Subcutaneous abdominal adipose tissue (tissue), 5 donors: ENCODE measurements around the gene TRAPPC13.

Experiments
- H3K27ac ChIP-seq: one replicate; pipeline ENCODE4 v1.7.0; 2013; ENCODE audit warnings: low read depth, mild to moderate bottlenecking, inconsistent platforms, low read length, moderate library complexity
- H3K27me3 ChIP-seq, 5 donors: one replicate each; pipeline ENCODE4 v1.7.0; 2013; ENCODE audit warnings: low read length in 5 of 5, inconsistent platforms in 1 of 5; ENCODE audit not compliant: control insufficient read depth in 5 of 5, insufficient read depth in 4 of 5
- H3K36me3 ChIP-seq, 5 donors: one replicate each; pipeline ENCODE4 v1.7.0; 2013; ENCODE audit warnings: low read length in 5 of 5; ENCODE audit not compliant: control insufficient read depth in 5 of 5, insufficient read depth in 5 of 5
- H3K4me1 ChIP-seq, 5 donors: one replicate each; pipeline ENCODE4 v1.7.0; 2013; ENCODE audit warnings: low read length in 5 of 5, mild to moderate bottlenecking in 3 of 5, moderate library complexity in 1 of 5; ENCODE audit not compliant: control insufficient read depth in 5 of 5, insufficient read depth in 5 of 5
- H3K4me3 ChIP-seq, 5 donors: one replicate each; pipeline ENCODE4 v1.7.0; 2013; ENCODE audit warnings: low read length in 5 of 5, low read depth in 1 of 5
- H3K9ac ChIP-seq, 5 donors: one replicate each; pipeline ENCODE4 v1.7.0; 2013; ENCODE audit warnings: low read length in 5 of 5, mild to moderate bottlenecking in 4 of 5, moderate library complexity in 3 of 5
- H3K9me3 ChIP-seq, 5 donors: one replicate each; pipeline ENCODE4 v1.7.0; 2013; ENCODE audit warnings: low read length in 5 of 5; ENCODE audit not compliant: control insufficient read depth in 5 of 5
- donor health status: healthy.
- donor health status: healthy.
- donor health status: healthy.
- donor health status: healthy.
- donor health status: healthy.

TRAPPC13 gene

GRCh38 chr5:65704621-65705239 lies 79.9 kb downstream of the TRAPPC13 start:
- H3K36me3 ChIP-seq, result peaks cover 0 to 24% (median 8%) of the 10 kb centered on the region in 5 donors
- H3K27ac ChIP-seq, result no peak overlapping the region
- H3K4me1 ChIP-seq, result no peaks in the 10 kb centered on the region
- H3K9me3 ChIP-seq, result no peaks in the 10 kb centered on the region
- H3K9ac ChIP-seq, result no peak overlapping the region
- no peak overlapping the region for H3K4me3 ChIP-seq
- no peaks in the 10 kb centered on the region for H3K27me3 ChIP-seq

GRCh38 chr5:65707663-65708062 lies 82.8 kb downstream of the TRAPPC13 start:
- H3K9me3 ChIP-seq, result no peaks in the 10 kb centered on the region
- H3K4me1 ChIP-seq, result no peaks in the 10 kb centered on the region
- H3K36me3 ChIP-seq, result peaks cover 9 to 33% (median 10%) of the 10 kb centered on the region in 5 donors
- no peak overlapping the region for H3K4me3 ChIP-seq
- H3K27ac ChIP-seq, result no peak overlapping the region
- no peak overlapping the region for H3K9ac ChIP-seq
- H3K27me3 ChIP-seq, result no peaks in the 10 kb centered on the region

GRCh38 chr5:65708145-65708544 lies 83.3 kb downstream of the TRAPPC13 start:
- H3K9me3 ChIP-seq, result no peaks in the 10 kb centered on the region
- no peaks in the 10 kb centered on the region for H3K27me3 ChIP-seq
- H3K36me3 ChIP-seq, result peaks cover 8 to 31% (median 9%) of the 10 kb centered on the region in 5 donors
- no peaks in the 10 kb centered on the region for H3K4me1 ChIP-seq
- H3K4me3 ChIP-seq, result no peak overlapping the region
- H3K9ac ChIP-seq, result no peak overlapping the region
- no peak overlapping the region for H3K27ac ChIP-seq
